Vagina (tissue), 2 donors: ENCODE measurements around the gene BCAS4. TPM values are rescaled to one million over a fixed set of nuclear protein-coding genes. Genes with fewer than 3 reads are reported as not detected.

ENCODE experiments used
- DNase-seq, 2 donors: peaks; one replicate each; pipeline ENCODE4 v3.0.0-alpha.2; 2017; ENCODE audit errors: extremely low spot score in 2 of 2
- H3K27ac ChIP-seq: fragments of 200-600 bp; sonication (generic); one replicate; pipeline ENCODE4 v1.5.1; 2019
- H3K27me3 ChIP-seq: fragments of 200-600 bp; sonication (generic); one replicate; pipeline ENCODE4 v1.5.1; 2019
- H3K36me3 ChIP-seq, 2 donors: fragments of 200-600 bp; sonication (generic); one replicate each; pipeline ENCODE4 v1.5.1; 2017 to 2019
- H3K4me1 ChIP-seq: fragments of 200-600 bp; sonication (generic); one replicate; pipeline ENCODE4 v1.5.1; 2019
- H3K4me3 ChIP-seq, 2 donors: fragments of 200-600 bp; sonication (generic); 1 replicate in 1 of 2; 2 replicates in 1 of 2; pipeline ENCODE4 v1.5.1; 2016 to 2019
- H3K9me3 ChIP-seq: fragments of 200-600 bp; sonication (generic); one replicate; pipeline ENCODE4 v1.5.1; 2019
- POLR2A ChIP-seq, 2 donors: fragments of 450-650 bp; IDR thresholded peaks; one replicate each; pipeline ENCODE4 v1.6.1; 2017; ENCODE audit warnings: antibody characterized with exemption in 2 of 2, mild to moderate bottlenecking in 2 of 2, moderate library complexity in 2 of 2
- POLR2AphosphoS5 ChIP-seq, 2 donors: sonication (generic); formaldehyde crosslinking; IDR thresholded peaks; one replicate each; pipeline ENCODE4 v1.9.0; 2017; ENCODE audit warnings: antibody characterized with exemption in 2 of 2, mild to moderate bottlenecking in 2 of 2, low read depth in 1 of 2; ENCODE audit not compliant: insufficient read depth in 1 of 2
- intact Hi-C: fragments of 100-400 bp; cut with DNase I; formaldehyde crosslinking; loops from one replicate; pipeline ENCODE4 v1.15.1; 2023
- total RNA-seq: library from RNA; depleted of rRNA; stranded (reverse); fragments of >200 nt; gene quantifications from one replicate; pipeline ENCODE4 v1.2.3, GENCODE V29; 2016
- TF ChIP-seq, protein P1 (sequence below), 3 experiments: fragments of 450-650 bp in 2 of 3; fragments of 200-600 bp in 1 of 3; sonication (generic) in 1 of 3; IDR thresholded peaks; one replicate each; pipeline ENCODE4 v1.5.1; 2017 to 2019; ENCODE audit warnings: antibody characterized with exemption in 3 of 3, mild to moderate bottlenecking in 2 of 3, moderate library complexity in 2 of 3

Gene BCAS4
- total RNA-seq, 1 donor from 2014 or later: 1.7 TPM

GRCh38 chr20:50916934-50917333 lies 122.1 kb downstream of the BCAS4 start:
- Histone ChIP-seq H3K27ac (no peak overlapping the region), H3K4me3 (no peak overlapping the region), H3K4me1 (peaks cover 97% of the 10 kb centered on the region), H3K9me3 (no peaks in the 10 kb centered on the region), H3K27me3 (no peaks in the 10 kb centered on the region), H3K36me3 (no peaks in the 10 kb centered on the region)
- intact Hi-C loops: no loop called here
- no peak for TF ChIP-seq POLR2AphosphoS5 (IDR thresholded peaks at IDR 0.05; ENCODE audit: insufficient read depth in 1 of 2, low read depth in 1 of 2)
- TF ChIP-seq, protein P1, sequence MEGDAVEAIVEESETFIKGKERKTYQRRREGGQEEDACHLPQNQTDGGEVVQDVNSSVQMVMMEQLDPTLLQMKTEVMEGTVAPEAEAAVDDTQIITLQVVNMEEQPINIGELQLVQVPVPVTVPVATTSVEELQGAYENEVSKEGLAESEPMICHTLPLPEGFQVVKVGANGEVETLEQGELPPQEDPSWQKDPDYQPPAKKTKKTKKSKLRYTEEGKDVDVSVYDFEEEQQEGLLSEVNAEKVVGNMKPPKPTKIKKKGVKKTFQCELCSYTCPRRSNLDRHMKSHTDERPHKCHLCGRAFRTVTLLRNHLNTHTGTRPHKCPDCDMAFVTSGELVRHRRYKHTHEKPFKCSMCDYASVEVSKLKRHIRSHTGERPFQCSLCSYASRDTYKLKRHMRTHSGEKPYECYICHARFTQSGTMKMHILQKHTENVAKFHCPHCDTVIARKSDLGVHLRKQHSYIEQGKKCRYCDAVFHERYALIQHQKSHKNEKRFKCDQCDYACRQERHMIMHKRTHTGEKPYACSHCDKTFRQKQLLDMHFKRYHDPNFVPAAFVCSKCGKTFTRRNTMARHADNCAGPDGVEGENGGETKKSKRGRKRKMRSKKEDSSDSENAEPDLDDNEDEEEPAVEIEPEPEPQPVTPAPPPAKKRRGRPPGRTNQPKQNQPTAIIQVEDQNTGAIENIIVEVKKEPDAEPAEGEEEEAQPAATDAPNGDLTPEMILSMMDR (IDR thresholded peaks at IDR 0.05): no peak
- no peak for TF ChIP-seq POLR2A (IDR thresholded peaks at IDR 0.05)
- DNase-seq: no peak

- H3K27me3 ChIP-seq: no peaks in the 10 kb centered on the region
- H3K36me3 ChIP-seq: peaks cover 0 to 2% of the 10 kb centered on the region in 2 donors
- intact Hi-C loops: no loop called here
- no peaks in the 10 kb centered on the region for H3K9me3 ChIP-seq
- peak overlapping the region; percentile 32 for H3K27ac ChIP-seq
- peaks cover 100% of the 10 kb centered on the region for H3K4me1 ChIP-seq
- DNase-seq: no peak
- H3K4me3 ChIP-seq: no peak overlapping the region
- TF ChIP-seq POLR2AphosphoS5 (IDR thresholded peaks at IDR 0.05; ENCODE audit: insufficient read depth in 1 of 2, low read depth in 1 of 2): peak in 1 of 2 donors; percentile 13
- TF ChIP-seq POLR2A (IDR thresholded peaks at IDR 0.05): no peak
Measured at GRCh38 chr20:50918403-50918802, 123.5 kb downstream of the BCAS4 start.

DNA sequence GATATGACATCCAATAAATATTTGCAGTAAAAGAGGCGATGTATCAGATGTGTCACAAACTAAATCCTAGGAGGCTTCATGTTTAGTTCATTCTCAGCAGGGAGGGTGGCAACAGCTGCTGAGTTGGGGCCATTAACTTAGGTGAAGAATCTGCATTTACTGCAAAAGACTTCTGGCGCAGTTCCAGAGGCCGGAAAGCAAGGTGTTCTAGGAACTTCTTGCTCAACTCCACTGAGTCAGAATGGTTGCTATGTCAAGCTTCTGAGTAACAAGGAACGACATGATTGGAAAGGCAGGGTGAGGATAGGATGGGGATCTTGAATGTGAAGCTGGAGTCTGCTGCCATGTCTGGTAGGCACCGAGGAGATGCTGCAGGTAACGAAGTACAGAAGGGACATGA lies 124.7 kb downstream of the BCAS4 start:
- Histone ChIP-seq H3K4me3 (no peak overlapping the region), H3K36me3 (peaks cover 0 to 5% of the 10 kb centered on the region in 2 donors), H3K27me3 (no peaks in the 10 kb centered on the region), H3K4me1 (peaks cover 100% of the 10 kb centered on the region), H3K27ac (no peak overlapping the region), H3K9me3 (no peaks in the 10 kb centered on the region)
- TF ChIP-seq POLR2A (IDR thresholded peaks at IDR 0.05): no peak
- TF ChIP-seq POLR2AphosphoS5 (IDR thresholded peaks at IDR 0.05; ENCODE audit: insufficient read depth in 1 of 2, low read depth in 1 of 2): no peak
- TF ChIP-seq, protein P1 (IDR thresholded peaks at IDR 0.05): no peak
- intact Hi-C loops: no loop called here
- DNase-seq: no peak

- H3K4me1 ChIP-seq: peaks cover 100% of the 10 kb centered on the region
- H3K27ac ChIP-seq: no peak overlapping the region
Measured at GRCh38 chr20:50920997-50921396, 126.1 kb downstream of the BCAS4 start.

DNA sequence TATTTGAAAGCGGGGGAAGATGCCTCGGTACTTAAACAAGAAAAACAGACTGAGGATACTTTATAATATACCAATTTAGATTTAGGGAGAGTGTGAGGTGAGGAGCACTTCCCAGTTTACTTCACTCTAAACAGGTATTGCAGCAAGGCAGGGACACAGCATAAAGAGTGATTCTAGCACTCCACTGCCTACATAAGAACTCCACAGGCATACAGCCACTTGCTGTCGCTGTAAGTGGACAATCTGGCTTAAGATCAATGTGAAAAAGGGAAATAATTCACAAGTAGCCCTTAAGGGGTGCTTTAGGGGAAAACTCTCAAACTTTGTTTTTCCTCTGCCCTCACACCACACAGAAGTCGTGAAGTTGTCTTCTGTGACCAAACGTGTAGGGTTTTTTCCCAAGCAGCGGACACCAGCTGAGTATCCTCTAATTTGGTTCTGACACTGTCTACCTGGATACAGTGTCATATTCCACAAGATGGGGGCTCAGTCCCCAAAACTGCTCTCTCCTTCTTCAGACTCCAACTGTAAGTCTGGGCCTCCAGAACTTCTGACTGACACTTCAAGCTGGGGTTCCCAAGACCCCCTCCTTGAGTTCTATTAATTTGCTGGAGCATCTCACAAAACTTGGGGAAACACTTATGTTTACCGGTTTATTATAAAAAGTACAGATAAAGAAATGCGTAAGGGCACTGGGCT lies 127.1 kb downstream of the BCAS4 start:
- Histone ChIP-seq H3K9me3 (no peaks in the 10 kb centered on the region), H3K36me3 (peaks cover 0 to 5% of the 10 kb centered on the region in 2 donors), H3K27ac (no peak overlapping the region), H3K27me3 (no peaks in the 10 kb centered on the region), H3K4me3 (no peak overlapping the region), H3K4me1 (peaks cover 100% of the 10 kb centered on the region)
- intact Hi-C loops: no loop called here
- TF ChIP-seq POLR2AphosphoS5 (IDR thresholded peaks at IDR 0.05; ENCODE audit: insufficient read depth in 1 of 2, low read depth in 1 of 2): no peak
- TF ChIP-seq POLR2A (IDR thresholded peaks at IDR 0.05): no peak
- TF ChIP-seq, protein P1 (IDR thresholded peaks at IDR 0.05): no peak
- no peak for DNase-seq

More at GRCh38 chr20:50920997-50921396, 126.1 kb downstream of the BCAS4 start:
- H3K36me3 ChIP-seq: peaks cover 0 to 5% of the 10 kb centered on the region in 2 donors
- no peak for TF ChIP-seq POLR2AphosphoS5 (IDR thresholded peaks at IDR 0.05; ENCODE audit: insufficient read depth in 1 of 2, low read depth in 1 of 2)
- TF ChIP-seq POLR2A (IDR thresholded peaks at IDR 0.05): no peak
- TF ChIP-seq, protein P1 (IDR thresholded peaks at IDR 0.05): no peak
- no peak overlapping the region for H3K4me3 ChIP-seq
- no peaks in the 10 kb centered on the region for H3K27me3 ChIP-seq
- no peak for DNase-seq
- H3K9me3 ChIP-seq: no peaks in the 10 kb centered on the region
- intact Hi-C loops: no loop called here
